A549 (cell line): ENCODE results near the gene FBLIM1.

Experiments
- CBX8 ChIP-seq: fragments of 200-600 bp; sonication (generic); IDR thresholded peaks from 2 replicates; pipeline ENCODE4 v1.6.1; 2016
- CEBPB ChIP-seq, 2 experiments: fragments of >200 bp in 1 of 2; sonication (Bioruptor Twin) in 1 of 2; formaldehyde crosslinking in 1 of 2; IDR thresholded peaks; 2 replicates each; pipeline ENCODE4 v1.6.1; 2012 to 2016
- CHD4 ChIP-seq: fragments of 200-600 bp; sonication (generic); IDR thresholded peaks from 2 replicates; pipeline ENCODE4 v1.6.1; 2016; ENCODE audit warnings: antibody characterized with exemption, mild to moderate bottlenecking, borderline replicate concordance
- JUN ChIP-seq, 2 experiments: fragments of >200 bp; sonication (Bioruptor Twin); formaldehyde crosslinking; IDR thresholded peaks; 2 replicates in 1 of 2; 3 replicates in 1 of 2; pipeline ENCODE4 v1.6.1; 2016 to 2017
- MYC ChIP-seq: IDR thresholded peaks from 2 replicates; pipeline ENCODE4 v1.6.1; 2012; ENCODE audit warnings: mild to moderate bottlenecking, inconsistent platforms, low read length, improper control_type of control experiment, borderline replicate concordance
- POLR2A ChIP-seq: IDR thresholded peaks from 2 replicates; pipeline ENCODE4 v1.6.1; 2012; ENCODE audit warnings: mild to moderate bottlenecking, low read length
- REST ChIP-seq: fragments of 200-600 bp; sonication (generic); IDR thresholded peaks from 2 replicates; pipeline ENCODE4 v1.6.1; 2016; ENCODE audit warnings: antibody characterized with exemption, mild to moderate bottlenecking, moderate library complexity
- TF ChIP-seq, protein P1 (sequence below): fragments of 250-450 bp; sonication (Bioruptor Pico); IDR thresholded peaks from 2 replicates; pipeline ENCODE4 v1.5.0; 2021; ENCODE audit warnings: mild to moderate bottlenecking, moderate library complexity, borderline replicate concordance
- TF ChIP-seq, protein P2 (sequence below): fragments of >200 bp; sonication (Bioruptor Twin); formaldehyde crosslinking; IDR thresholded peaks from 3 replicates; pipeline ENCODE4 v1.5.1; 2016

- TF ChIP-seq, protein P1, sequence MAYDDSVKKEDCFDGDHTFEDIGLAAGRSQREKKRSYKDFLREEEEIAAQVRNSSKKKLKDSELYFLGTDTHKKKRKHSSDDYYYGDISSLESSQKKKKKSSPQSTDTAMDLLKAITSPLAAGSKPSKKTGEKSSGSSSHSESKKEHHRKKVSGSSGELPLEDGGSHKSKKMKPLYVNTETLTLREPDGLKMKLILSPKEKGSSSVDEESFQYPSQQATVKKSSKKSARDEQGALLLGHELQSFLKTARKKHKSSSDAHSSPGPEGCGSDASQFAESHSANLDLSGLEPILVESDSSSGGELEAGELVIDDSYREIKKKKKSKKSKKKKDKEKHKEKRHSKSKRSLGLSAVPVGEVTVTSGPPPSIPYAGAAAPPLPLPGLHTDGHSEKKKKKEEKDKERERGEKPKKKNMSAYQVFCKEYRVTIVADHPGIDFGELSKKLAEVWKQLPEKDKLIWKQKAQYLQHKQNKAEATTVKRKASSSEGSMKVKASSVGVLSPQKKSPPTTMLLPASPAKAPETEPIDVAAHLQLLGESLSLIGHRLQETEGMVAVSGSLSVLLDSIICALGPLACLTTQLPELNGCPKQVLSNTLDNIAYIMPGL = no peak
- no peak for TF ChIP-seq REST
- no peak for TF ChIP-seq MYC
- TF ChIP-seq, protein P2, sequence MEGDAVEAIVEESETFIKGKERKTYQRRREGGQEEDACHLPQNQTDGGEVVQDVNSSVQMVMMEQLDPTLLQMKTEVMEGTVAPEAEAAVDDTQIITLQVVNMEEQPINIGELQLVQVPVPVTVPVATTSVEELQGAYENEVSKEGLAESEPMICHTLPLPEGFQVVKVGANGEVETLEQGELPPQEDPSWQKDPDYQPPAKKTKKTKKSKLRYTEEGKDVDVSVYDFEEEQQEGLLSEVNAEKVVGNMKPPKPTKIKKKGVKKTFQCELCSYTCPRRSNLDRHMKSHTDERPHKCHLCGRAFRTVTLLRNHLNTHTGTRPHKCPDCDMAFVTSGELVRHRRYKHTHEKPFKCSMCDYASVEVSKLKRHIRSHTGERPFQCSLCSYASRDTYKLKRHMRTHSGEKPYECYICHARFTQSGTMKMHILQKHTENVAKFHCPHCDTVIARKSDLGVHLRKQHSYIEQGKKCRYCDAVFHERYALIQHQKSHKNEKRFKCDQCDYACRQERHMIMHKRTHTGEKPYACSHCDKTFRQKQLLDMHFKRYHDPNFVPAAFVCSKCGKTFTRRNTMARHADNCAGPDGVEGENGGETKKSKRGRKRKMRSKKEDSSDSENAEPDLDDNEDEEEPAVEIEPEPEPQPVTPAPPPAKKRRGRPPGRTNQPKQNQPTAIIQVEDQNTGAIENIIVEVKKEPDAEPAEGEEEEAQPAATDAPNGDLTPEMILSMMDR = no peak
- no peak for TF ChIP-seq JUN (IDR thresholded peaks at IDR 0.05)
- TF ChIP-seq CEBPB (IDR thresholded peaks at IDR 0.05) = no peak
- TF ChIP-seq CBX8 = no peak
- no peak for TF ChIP-seq POLR2A
- TF ChIP-seq CHD4 = no peak
These were observed 31.6 kb upstream of the FBLIM1 start for GRCh38 chr1:15727021-15727420.
